ENCODE results near the gene BICC1. TPM values are rescaled to one million over a fixed set of nuclear protein-coding genes. Genes with fewer than 3 reads are reported as not detected.

BICC1 gene
- total RNA-seq, 2 donors from 2014 or later, result 35.3 to 42.0 TPM

GRCh38 chr10:58797356-58797755 is 284.7 kb downstream of the BICC1 start:
- TF ChIP-seq, protein P1, sequence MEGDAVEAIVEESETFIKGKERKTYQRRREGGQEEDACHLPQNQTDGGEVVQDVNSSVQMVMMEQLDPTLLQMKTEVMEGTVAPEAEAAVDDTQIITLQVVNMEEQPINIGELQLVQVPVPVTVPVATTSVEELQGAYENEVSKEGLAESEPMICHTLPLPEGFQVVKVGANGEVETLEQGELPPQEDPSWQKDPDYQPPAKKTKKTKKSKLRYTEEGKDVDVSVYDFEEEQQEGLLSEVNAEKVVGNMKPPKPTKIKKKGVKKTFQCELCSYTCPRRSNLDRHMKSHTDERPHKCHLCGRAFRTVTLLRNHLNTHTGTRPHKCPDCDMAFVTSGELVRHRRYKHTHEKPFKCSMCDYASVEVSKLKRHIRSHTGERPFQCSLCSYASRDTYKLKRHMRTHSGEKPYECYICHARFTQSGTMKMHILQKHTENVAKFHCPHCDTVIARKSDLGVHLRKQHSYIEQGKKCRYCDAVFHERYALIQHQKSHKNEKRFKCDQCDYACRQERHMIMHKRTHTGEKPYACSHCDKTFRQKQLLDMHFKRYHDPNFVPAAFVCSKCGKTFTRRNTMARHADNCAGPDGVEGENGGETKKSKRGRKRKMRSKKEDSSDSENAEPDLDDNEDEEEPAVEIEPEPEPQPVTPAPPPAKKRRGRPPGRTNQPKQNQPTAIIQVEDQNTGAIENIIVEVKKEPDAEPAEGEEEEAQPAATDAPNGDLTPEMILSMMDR (IDR thresholded peaks at IDR 0.05), result no peak
- TF ChIP-seq POLR2A (IDR thresholded peaks at IDR 0.05), result no peak
- no peaks in the 10 kb centered on the region for H3K27me3 ChIP-seq
- H3K36me3 ChIP-seq (replicated peaks in 1 of 2; ENCODE audit: insufficient read depth in 1 of 2, low read depth in 2 of 2), result no peaks in the 10 kb centered on the region
- H3K4me3 ChIP-seq, result no peak overlapping the region
- H3K9me3 ChIP-seq, result no peaks in the 10 kb centered on the region
- ATAC-seq, result no peak
- no peak for DNase-seq
- intact Hi-C loops (cut with DNase I), result no loop called here
- no peak overlapping the region for H3K27ac ChIP-seq
- peaks cover 5% of the 10 kb centered on the region for H3K4me1 ChIP-seq

GRCh38 chr10:58802047-58802446 is 289.4 kb downstream of the BICC1 start:
- Histone ChIP-seq H3K4me1 (no peaks in the 10 kb centered on the region), H3K27me3 (no peaks in the 10 kb centered on the region), H3K9me3 (no peaks in the 10 kb centered on the region), H3K36me3 (replicated peaks in 1 of 2; ENCODE audit: insufficient read depth in 1 of 2, low read depth in 2 of 2) (no peaks in the 10 kb centered on the region), H3K4me3 (no peak overlapping the region), H3K27ac (no peak overlapping the region)
- ATAC-seq (no peak), DNase-seq (no peak)
- intact Hi-C loops (cut with DNase I), result no loop called here
- WGBS, 2 donors, result 60 to 72% methylated on average over 1 of the region's 1 CpG
- no peak for TF ChIP-seq POLR2A (IDR thresholded peaks at IDR 0.05)
- TF ChIP-seq, protein P1 (IDR thresholded peaks at IDR 0.05), result no peak

GRCh38 chr10:58806323-58806722 is 293.7 kb downstream of the BICC1 start:
- no peak for TF ChIP-seq POLR2A (IDR thresholded peaks at IDR 0.05)
- TF ChIP-seq, protein P1 (IDR thresholded peaks at IDR 0.05), result no peak
- Histone ChIP-seq H3K27me3 (no peaks in the 10 kb centered on the region), H3K9me3 (no peaks in the 10 kb centered on the region), H3K4me3 (no peak overlapping the region), H3K27ac (no peak overlapping the region), H3K36me3 (replicated peaks in 1 of 2; ENCODE audit: insufficient read depth in 1 of 2, low read depth in 2 of 2) (no peaks in the 10 kb centered on the region), H3K4me1 (no peaks in the 10 kb centered on the region)
- intact Hi-C loops (cut with DNase I), result no loop called here
- no peak for DNase-seq
- 89 to 91% methylated on average over 1 of the region's 1 CpG for WGBS, 2 donors
- no peak for ATAC-seq

DNA sequence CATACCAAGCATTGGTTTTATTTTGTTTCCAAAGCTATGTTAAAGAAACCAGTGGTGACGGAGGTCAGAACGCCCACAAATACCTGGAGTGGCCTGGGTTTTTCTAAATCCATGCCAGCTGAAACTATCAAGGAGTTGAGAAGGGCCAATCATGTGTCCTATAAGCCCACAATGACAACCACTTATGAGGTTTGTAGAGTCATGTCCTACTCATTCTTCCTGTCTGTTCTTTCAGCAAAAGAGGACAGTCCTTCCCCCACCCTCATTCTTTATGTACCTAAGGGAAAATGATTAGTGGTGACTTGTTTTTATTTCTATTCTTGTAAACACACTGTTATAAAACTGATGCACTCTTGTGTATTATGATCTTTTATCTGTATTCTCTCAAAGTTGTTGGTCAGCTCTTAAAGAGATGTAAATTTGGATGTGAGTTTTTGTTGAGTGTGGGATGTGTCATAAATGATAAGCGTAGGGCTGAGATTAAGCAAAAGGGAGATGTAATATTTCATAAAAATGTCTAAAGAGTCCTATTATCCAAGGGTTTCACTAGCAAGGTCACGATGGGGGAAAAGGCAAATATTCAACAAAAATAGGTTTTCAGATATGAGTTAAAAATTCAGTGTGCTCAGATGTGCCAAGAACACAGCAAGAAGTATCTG is 294.4 kb downstream of the BICC1 start:
- H3K4me1 ChIP-seq, result no peaks in the 10 kb centered on the region
- WGBS, 2 donors, result 88 to 93% methylated on average over 4 of the region's 4 CpGs

More for the DNA sequence above, 294.4 kb downstream of the BICC1 start:
- TF ChIP-seq, protein P1 (IDR thresholded peaks at IDR 0.05), result no peak
- TF ChIP-seq POLR2A (IDR thresholded peaks at IDR 0.05), result no peak
- Histone ChIP-seq H3K36me3 (replicated peaks in 1 of 2; ENCODE audit: insufficient read depth in 1 of 2, low read depth in 2 of 2) (no peaks in the 10 kb centered on the region), H3K27ac (no peak overlapping the region), H3K9me3 (no peaks in the 10 kb centered on the region), H3K4me3 (no peak overlapping the region), H3K27me3 (no peaks in the 10 kb centered on the region)
- DNase-seq, result no peak
- intact Hi-C loops (cut with DNase I), result no loop called here
- no peak for ATAC-seq
